Gastrocnemius medialis (tissue), 4 donors: ENCODE results near the gene THSD7B. TPM values are rescaled to one million over a fixed set of nuclear protein-coding genes. Genes with fewer than 3 reads are reported as not detected.

ENCODE experiments used
- ATAC-seq, 2 donors: fragments of 150-250 bp; one replicate each; pipeline ENCODE4 v1.9.1; 2016
- DNase-seq, 2 donors: peaks; one replicate each; pipeline ENCODE4 v3.0.0-alpha.2; 2019
- H3K27ac ChIP-seq, 4 donors: fragments of 200-600 bp; sonication (generic); 1 replicate in 1 of 4; 2 replicates in 3 of 4; pipeline ENCODE4 v1.5.1; 2016 to 2018; ENCODE audit warnings: mild to moderate bottlenecking in 2 of 4, moderate library complexity in 1 of 4
- H3K27me3 ChIP-seq, 3 donors: fragments of 200-600 bp; sonication (generic) in 2 of 3; 1 replicate in 1 of 3; 2 replicates in 2 of 3; pipeline versions ENCODE4 v1.5.1 to v1.6.0; 2016 to 2019; ENCODE audit warnings: mild to moderate bottlenecking in 1 of 3, moderate library complexity in 1 of 3
- H3K36me3 ChIP-seq, 2 donors: fragments of 200-600 bp; sonication (generic) in 1 of 2; one replicate each; pipeline ENCODE4 v1.5.1; 2017 to 2018
- H3K4me1 ChIP-seq, 2 donors: fragments of 200-600 bp; sonication (generic) in 1 of 2; one replicate each; pipeline ENCODE4 v1.5.1; 2016 to 2017; ENCODE audit warnings: mild to moderate bottlenecking in 2 of 2
- H3K4me3 ChIP-seq, 4 donors: fragments of 200-600 bp; sonication (generic) in 3 of 4; 1 replicate in 1 of 4; 2 replicates in 3 of 4; pipeline ENCODE4 v1.5.1; 2016 to 2019; ENCODE audit warnings: mild to moderate bottlenecking in 2 of 4
- H3K9me3 ChIP-seq, 3 donors: fragments of 200-600 bp; sonication (generic) in 2 of 3; 1 replicate in 1 of 3; 2 replicates in 2 of 3; pipeline ENCODE4 v1.5.1; 2016 to 2019
- POLR2A ChIP-seq, 2 donors: fragments of 450-650 bp; IDR thresholded peaks; one replicate each; pipeline ENCODE4 v1.6.1; 2017; ENCODE audit warnings: antibody characterized with exemption in 2 of 2, mild to moderate bottlenecking in 2 of 2, moderate library complexity in 2 of 2
- in situ Hi-C, 4 donors: fragments of 200-750 bp; cut with MboI; loops; one replicate each; pipeline versions ENCODE4 v1.15.0 to v1.8.0; 2017; ENCODE audit warnings: low sequenced_read_pairs in 4 of 4
- intact Hi-C: fragments of 100-400 bp; cut with DNase I; formaldehyde crosslinking; loops from one replicate; pipeline ENCODE4 v1.15.1; 2023; ENCODE audit warnings: low total_unique reads
- total RNA-seq, 4 donors: library from RNA; depleted of rRNA; stranded (reverse); fragments of >200 nt; gene quantifications; one replicate each; pipeline versions ENCODE4 v1.1.0 to v1.2.3, GENCODE V29; 2016
- TF ChIP-seq, protein P1 (sequence below), 5 experiments: fragments of 450-650 bp in 3 of 5; fragments of 200-600 bp in 2 of 5; sonication (generic) in 2 of 5; IDR thresholded peaks in 4 of 5; conservative IDR thresholded peaks in 1 of 5; 1 replicate in 4 of 5; 2 replicates in 1 of 5; pipeline ENCODE4 v1.5.1; 2016 to 2019; ENCODE audit warnings: antibody characterized with exemption in 5 of 5, mild to moderate bottlenecking in 3 of 5, moderate library complexity in 3 of 5

THSD7B gene
- total RNA-seq, 4 donors from 2014 or later, result not detected

DNA sequence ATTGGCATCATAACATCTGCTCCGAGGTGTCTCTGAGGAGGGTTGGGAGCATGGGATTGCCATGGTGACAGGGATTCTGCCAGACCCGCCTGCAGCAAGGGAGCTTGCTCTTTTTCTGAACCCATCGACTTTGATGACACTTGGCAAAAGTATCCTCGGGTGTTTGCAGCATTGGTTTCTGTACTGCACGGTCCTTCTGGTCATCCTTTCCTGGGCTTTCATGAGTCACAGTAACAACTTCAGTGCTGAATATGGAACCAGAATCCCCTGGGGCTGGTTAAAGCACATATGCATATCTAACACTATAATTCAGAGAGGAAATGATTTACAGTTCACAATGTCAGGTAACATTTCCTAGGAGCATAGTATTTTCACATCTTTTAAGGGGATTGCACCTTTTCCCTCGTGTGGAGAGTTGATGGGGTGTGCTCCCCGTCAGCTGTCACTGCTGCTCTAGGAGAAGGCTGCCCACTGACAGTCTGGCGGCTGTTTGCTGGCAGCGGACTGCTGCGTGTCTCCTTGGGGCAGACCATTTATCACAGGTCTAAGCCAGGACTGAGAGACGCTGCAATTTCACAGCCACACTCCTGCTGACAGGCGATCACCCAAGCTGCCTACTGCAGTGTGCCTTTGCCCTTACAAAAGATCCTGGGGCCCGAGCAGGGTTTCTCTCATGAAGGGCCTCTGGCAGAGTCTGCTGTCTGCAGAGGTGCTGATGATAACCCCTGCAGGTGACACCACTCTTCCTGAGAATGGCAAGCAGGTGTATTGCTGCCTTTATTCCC is 425.3 kb downstream of the THSD7B start:
- Histone ChIP-seq H3K27me3 (no peaks in the 10 kb centered on the region), H3K4me1 (no peaks in the 10 kb centered on the region), H3K4me3 (no peak overlapping the region), H3K9me3 (no peaks in the 10 kb centered on the region), H3K27ac (no peak overlapping the region), H3K36me3 (no peaks in the 10 kb centered on the region)
- no peak for TF ChIP-seq POLR2A (IDR thresholded peaks at IDR 0.05)
- TF ChIP-seq, protein P1, sequence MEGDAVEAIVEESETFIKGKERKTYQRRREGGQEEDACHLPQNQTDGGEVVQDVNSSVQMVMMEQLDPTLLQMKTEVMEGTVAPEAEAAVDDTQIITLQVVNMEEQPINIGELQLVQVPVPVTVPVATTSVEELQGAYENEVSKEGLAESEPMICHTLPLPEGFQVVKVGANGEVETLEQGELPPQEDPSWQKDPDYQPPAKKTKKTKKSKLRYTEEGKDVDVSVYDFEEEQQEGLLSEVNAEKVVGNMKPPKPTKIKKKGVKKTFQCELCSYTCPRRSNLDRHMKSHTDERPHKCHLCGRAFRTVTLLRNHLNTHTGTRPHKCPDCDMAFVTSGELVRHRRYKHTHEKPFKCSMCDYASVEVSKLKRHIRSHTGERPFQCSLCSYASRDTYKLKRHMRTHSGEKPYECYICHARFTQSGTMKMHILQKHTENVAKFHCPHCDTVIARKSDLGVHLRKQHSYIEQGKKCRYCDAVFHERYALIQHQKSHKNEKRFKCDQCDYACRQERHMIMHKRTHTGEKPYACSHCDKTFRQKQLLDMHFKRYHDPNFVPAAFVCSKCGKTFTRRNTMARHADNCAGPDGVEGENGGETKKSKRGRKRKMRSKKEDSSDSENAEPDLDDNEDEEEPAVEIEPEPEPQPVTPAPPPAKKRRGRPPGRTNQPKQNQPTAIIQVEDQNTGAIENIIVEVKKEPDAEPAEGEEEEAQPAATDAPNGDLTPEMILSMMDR (IDR thresholded peaks at IDR 0.05 in 4 of 5, conservative IDR thresholded peaks at IDR 0.05 in 1 of 5), result no peak
- DNase-seq, result no peak
- intact Hi-C loops, result no loop called here
- ATAC-seq, result no peak
- in situ Hi-C loops, result no loop called here

DNA sequence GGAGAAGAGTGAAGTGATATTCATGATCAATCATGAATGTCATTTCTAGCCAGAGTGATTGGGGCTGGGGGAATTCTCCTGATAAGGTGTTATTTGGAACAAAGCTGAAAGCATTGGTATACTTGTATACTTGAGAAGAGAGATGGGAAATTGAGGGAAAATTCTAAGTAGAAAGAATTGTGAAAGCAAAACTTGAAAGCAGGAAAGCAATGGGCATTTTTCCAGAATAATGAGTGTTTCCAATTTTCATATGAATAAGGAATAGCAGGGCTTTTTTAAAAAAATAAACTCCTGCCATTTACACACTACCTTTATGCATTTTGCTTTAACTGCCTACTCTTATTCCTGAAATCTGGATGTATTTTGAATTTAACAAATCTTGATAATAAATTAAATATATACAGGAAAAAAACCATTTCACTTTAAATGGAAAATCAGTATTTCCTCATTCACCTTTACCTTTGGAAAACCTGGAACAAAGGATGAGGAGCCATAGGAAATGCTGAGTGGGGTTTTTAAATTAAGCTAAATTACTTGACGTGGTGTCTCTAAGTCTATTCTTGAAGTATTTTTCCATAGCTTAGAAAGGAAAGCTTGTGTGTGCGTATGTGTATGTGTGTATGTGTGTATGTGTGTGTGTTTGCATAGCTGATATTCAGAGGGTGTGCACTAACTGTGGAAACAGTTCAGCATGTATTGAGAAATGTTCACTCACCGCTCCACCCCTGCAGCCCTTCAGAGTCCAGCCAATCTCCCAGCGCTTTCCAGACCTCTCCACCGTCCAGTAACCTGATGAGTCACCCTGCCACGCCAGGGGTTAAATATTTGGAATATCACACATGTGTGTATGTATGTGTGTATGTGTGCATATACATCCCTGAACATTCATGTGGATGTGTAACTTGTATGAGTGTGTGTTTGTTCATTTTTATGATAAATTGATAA is 427.3 kb downstream of the THSD7B start:
- ATAC-seq (no peak), DNase-seq (no peak)
- TF ChIP-seq POLR2A (IDR thresholded peaks at IDR 0.05), result no peak
- TF ChIP-seq, protein P1 (IDR thresholded peaks at IDR 0.05 in 4 of 5, conservative IDR thresholded peaks at IDR 0.05 in 1 of 5), result no peak
- Histone ChIP-seq H3K36me3 (no peaks in the 10 kb centered on the region), H3K27ac (no peak overlapping the region), H3K4me1 (no peaks in the 10 kb centered on the region), H3K9me3 (no peaks in the 10 kb centered on the region), H3K4me3 (no peak overlapping the region), H3K27me3 (no peaks in the 10 kb centered on the region)
- intact Hi-C loops (no loop called here), in situ Hi-C loops (no loop called here)

DNA sequence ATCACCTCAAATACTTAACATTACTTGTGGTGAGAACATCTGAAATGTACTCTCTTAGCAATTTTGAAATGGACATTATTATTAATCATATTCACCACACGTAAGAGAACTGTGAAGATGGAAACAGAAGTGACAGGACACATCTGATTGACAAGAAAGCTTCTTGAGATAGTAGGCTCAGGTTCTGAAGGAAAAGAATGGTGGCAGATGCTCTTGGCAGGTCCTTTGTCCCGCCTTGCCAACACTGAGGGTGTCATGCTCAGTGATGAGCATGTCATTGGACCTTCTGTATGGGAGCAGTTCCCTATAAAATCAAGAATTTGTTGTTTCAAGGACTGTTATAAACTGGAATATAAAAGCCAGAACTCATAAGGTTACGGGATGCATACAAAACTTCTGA is 428.1 kb downstream of the THSD7B start:
- DNase-seq, result no peak
- no peaks in the 10 kb centered on the region for H3K4me1 ChIP-seq
- no peak overlapping the region for H3K4me3 ChIP-seq
- TF ChIP-seq, protein P1 (IDR thresholded peaks at IDR 0.05 in 4 of 5, conservative IDR thresholded peaks at IDR 0.05 in 1 of 5), result no peak
- no peak for TF ChIP-seq POLR2A (IDR thresholded peaks at IDR 0.05)
- no peak overlapping the region for H3K27ac ChIP-seq
- no peaks in the 10 kb centered on the region for H3K9me3 ChIP-seq
- ATAC-seq, result no peak
- H3K36me3 ChIP-seq, result no peaks in the 10 kb centered on the region
- H3K27me3 ChIP-seq, result no peaks in the 10 kb centered on the region
- in situ Hi-C loops, result no loop called here
- intact Hi-C loops, result no loop called here

DNA sequence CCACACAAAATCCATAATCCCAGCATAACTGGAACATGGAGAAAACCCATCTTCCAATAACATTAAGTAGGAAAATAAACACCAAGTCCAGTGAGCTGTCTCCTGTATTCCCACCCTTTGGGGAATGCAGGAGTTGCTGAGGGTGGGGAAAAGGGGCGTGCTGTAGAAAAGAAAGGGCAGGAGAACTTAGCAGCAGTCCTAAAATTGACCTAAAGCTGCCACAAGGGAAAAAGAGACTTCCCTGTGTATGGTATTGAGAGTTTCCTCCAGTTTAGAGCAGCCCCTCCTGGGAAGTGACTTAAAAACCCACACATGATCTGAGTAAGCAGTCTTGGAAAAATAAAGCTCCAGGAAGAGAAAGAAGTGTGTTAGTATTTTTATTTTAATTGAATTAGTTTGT is 428.8 kb downstream of the THSD7B start:
- in situ Hi-C loops, result no loop called here
- TF ChIP-seq, protein P1 (IDR thresholded peaks at IDR 0.05 in 4 of 5, conservative IDR thresholded peaks at IDR 0.05 in 1 of 5), result no peak
- no peak for TF ChIP-seq POLR2A (IDR thresholded peaks at IDR 0.05)
- H3K27me3 ChIP-seq, result no peaks in the 10 kb centered on the region
- no peak for DNase-seq
- no peaks in the 10 kb centered on the region for H3K9me3 ChIP-seq
- no peak overlapping the region for H3K4me3 ChIP-seq
- intact Hi-C loops, result no loop called here
- no peak for ATAC-seq
- no peak overlapping the region for H3K27ac ChIP-seq
- no peaks in the 10 kb centered on the region for H3K4me1 ChIP-seq
- no peaks in the 10 kb centered on the region for H3K36me3 ChIP-seq
